Erythroblast (primary cell): ENCODE measurements around the gene ADPGK.

ENCODE experiments used
- GATA1 ChIP-seq: IDR thresholded peaks from 2 replicates; pipeline ENCODE4 v1.6.1; 2011; ENCODE audit warnings: low read depth, mild to moderate bottlenecking, control low read depth, low read length, moderate library complexity
- POLR2A ChIP-seq: IDR thresholded peaks from 2 replicates; pipeline ENCODE4 v1.6.1; 2011; ENCODE audit warnings: mild to moderate bottlenecking, low read length

DNA sequence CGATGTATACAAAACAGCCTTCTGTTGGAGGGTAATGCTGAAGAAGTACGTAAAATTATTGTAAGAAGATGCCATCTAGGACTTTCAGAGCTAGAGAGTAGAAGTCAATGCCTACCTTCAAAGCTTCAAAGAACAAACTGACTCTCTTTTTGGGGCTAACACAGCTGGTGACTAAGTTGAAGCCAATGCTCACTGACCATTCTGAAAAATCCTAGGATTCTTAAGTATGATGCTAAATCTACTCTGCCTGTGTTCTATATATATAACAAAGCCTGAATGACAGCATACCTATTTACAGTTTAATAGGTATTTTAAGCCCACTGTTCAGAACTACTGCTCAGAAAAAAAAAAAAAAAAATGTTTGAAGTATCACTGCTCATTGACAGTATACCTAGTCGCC, 18.9 kb downstream of the ADPGK start:
- TF ChIP-seq POLR2A (no peak), GATA1 (no peak)
